ENCODE measurements around the gene SERPING1. TPM values are rescaled to one million over a fixed set of nuclear protein-coding genes. Genes with fewer than 3 reads are reported as not detected.

SERPING1 gene
- total RNA-seq, 1 donor from 2014 or later, result 46.0 TPM

DNA sequence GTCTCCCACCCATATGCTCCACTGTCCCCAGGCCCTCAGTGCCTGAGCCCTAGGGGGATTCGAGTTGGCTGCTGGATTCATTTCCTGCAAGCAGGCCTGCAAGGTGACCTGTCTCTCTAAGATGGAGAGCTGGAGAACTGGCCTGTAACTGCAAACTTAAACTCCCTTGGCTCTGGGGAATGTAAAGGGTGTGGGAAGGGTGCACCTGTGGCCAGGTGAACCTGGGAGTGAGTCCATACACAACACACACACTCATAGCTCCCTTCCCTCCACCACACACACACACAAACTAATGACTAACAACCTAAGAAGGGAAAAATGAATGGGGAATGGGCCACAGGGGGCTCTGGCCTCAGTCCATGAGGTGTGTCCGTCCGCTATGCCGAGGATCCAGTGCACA, 45.5 kb upstream of the SERPING1 start:
- H3K36me3 ChIP-seq, result no peaks in the 10 kb centered on the region
- H3K27me3 ChIP-seq, result no peaks in the 10 kb centered on the region
- H3K36me3 Mint-ChIP-seq, result peaks cover 22% of the 10 kb centered on the region
- H3K4me1 ChIP-seq, result no peaks in the 10 kb centered on the region
- TF ChIP-seq EZH2phosphoT487 (IDR thresholded peaks at IDR 0.05) (no peak), EZH2 (IDR thresholded peaks at IDR 0.05) (no peak)
- TF ChIP-seq, protein P1, sequence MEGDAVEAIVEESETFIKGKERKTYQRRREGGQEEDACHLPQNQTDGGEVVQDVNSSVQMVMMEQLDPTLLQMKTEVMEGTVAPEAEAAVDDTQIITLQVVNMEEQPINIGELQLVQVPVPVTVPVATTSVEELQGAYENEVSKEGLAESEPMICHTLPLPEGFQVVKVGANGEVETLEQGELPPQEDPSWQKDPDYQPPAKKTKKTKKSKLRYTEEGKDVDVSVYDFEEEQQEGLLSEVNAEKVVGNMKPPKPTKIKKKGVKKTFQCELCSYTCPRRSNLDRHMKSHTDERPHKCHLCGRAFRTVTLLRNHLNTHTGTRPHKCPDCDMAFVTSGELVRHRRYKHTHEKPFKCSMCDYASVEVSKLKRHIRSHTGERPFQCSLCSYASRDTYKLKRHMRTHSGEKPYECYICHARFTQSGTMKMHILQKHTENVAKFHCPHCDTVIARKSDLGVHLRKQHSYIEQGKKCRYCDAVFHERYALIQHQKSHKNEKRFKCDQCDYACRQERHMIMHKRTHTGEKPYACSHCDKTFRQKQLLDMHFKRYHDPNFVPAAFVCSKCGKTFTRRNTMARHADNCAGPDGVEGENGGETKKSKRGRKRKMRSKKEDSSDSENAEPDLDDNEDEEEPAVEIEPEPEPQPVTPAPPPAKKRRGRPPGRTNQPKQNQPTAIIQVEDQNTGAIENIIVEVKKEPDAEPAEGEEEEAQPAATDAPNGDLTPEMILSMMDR (IDR thresholded peaks at IDR 0.05), result no peak
- H3K79me2 ChIP-seq (ENCODE audit: low read depth), result no peaks in the 10 kb centered on the region
- H3K9ac ChIP-seq, result no peak overlapping the region
- H3F3A ChIP-seq (ENCODE audit: low read depth), result no peaks in the 10 kb centered on the region
- H3K4me2 ChIP-seq, result no peak overlapping the region
- DNase-seq (ENCODE audit: low spot score), result no peak
- no peak overlapping the region for H3K27ac Mint-ChIP-seq
- no peak overlapping the region for H3K27ac ChIP-seq
- H3K4me1 Mint-ChIP-seq, result peaks cover 7% of the 10 kb centered on the region
- no peak overlapping the region for H3K4me3 Mint-ChIP-seq
- H3K4me3 ChIP-seq, result no peak overlapping the region
- H2AFZ ChIP-seq (replicated peaks), result no peak overlapping the region
- no peaks in the 10 kb centered on the region for H4K20me1 ChIP-seq (ENCODE audit: low read depth)
- H3K27me3 Mint-ChIP-seq (ENCODE audit: insufficient read depth, low read depth), result peaks cover 4% of the 10 kb centered on the region
- no peaks in the 10 kb centered on the region for H3K9me3 Mint-ChIP-seq
- H3K9me3 ChIP-seq (ENCODE audit: low read depth), result no peaks in the 10 kb centered on the region

GRCh38 chr11:57552479-57552878, 45.0 kb upstream of the SERPING1 start:
- Histone ChIP-seq H3K36me3 (no peaks in the 10 kb centered on the region), H3F3A (ENCODE audit: low read depth) (no peaks in the 10 kb centered on the region), H3K9me3 (ENCODE audit: low read depth) (no peaks in the 10 kb centered on the region), H3K27me3 (no peaks in the 10 kb centered on the region), H3K27ac (no peak overlapping the region), H3K4me2 (no peak overlapping the region), H3K4me3 (no peak overlapping the region), H3K4me1 (no peaks in the 10 kb centered on the region), H2AFZ (replicated peaks) (no peak overlapping the region), H3K9ac (no peak overlapping the region), H3K79me2 (ENCODE audit: low read depth) (no peaks in the 10 kb centered on the region), H4K20me1 (ENCODE audit: low read depth) (no peaks in the 10 kb centered on the region)
- no peak for DNase-seq (ENCODE audit: low spot score)
- Mint-ChIP-seq H3K4me3 (no peak overlapping the region), H3K27me3 (ENCODE audit: insufficient read depth, low read depth) (peaks cover 3% of the 10 kb centered on the region), H3K4me1 (peaks cover 2% of the 10 kb centered on the region), H3K9me3 (no peaks in the 10 kb centered on the region), H3K36me3 (peaks cover 26% of the 10 kb centered on the region), H3K27ac (no peak overlapping the region)
- no peak for TF ChIP-seq EZH2phosphoT487 (IDR thresholded peaks at IDR 0.05)
- TF ChIP-seq, protein P1 (IDR thresholded peaks at IDR 0.05), result no peak
- no peak for TF ChIP-seq EZH2 (IDR thresholded peaks at IDR 0.05)

DNA sequence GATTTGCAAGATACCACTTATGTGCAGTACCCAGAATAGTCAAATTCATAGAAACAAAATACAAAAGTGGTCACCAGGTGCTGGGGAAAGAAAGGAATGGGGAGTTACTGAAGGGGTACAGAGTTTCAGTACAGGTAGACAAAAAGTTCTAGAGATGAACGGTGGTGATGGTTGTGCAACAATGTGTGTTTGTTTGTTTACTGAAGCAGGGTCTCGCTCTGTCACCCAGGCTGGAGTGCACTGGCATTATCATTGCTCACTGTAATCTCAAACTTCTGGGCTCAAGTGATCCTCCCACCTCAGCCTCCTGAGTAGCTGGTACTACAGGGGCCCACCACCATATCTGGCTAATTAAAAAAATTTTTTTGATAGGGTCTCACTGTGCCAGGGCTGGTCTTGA, 42.1 kb upstream of the SERPING1 start:
- H3K4me2 ChIP-seq, result no peak overlapping the region
- no peaks in the 10 kb centered on the region for H3K4me1 Mint-ChIP-seq
- H3K4me3 ChIP-seq, result no peak overlapping the region
- H3K9ac ChIP-seq, result no peak overlapping the region
- no peak overlapping the region for H3K27ac ChIP-seq
- peaks cover 36% of the 10 kb centered on the region for H3K36me3 Mint-ChIP-seq
- no peaks in the 10 kb centered on the region for H3F3A ChIP-seq (ENCODE audit: low read depth)
- no peaks in the 10 kb centered on the region for H3K4me1 ChIP-seq
- H3K9me3 ChIP-seq (ENCODE audit: low read depth), result no peaks in the 10 kb centered on the region
- no peak overlapping the region for H2AFZ ChIP-seq (replicated peaks)
- H3K27me3 ChIP-seq, result no peaks in the 10 kb centered on the region
- H3K36me3 ChIP-seq, result peaks cover 3% of the 10 kb centered on the region
- no peak for TF ChIP-seq EZH2phosphoT487 (IDR thresholded peaks at IDR 0.05)
- no peak for TF ChIP-seq EZH2 (IDR thresholded peaks at IDR 0.05)
- TF ChIP-seq, protein P1 (IDR thresholded peaks at IDR 0.05), result no peak
- H3K4me3 Mint-ChIP-seq, result no peak overlapping the region
- H3K9me3 Mint-ChIP-seq, result no peaks in the 10 kb centered on the region
- peaks cover 3% of the 10 kb centered on the region for H3K27me3 Mint-ChIP-seq (ENCODE audit: insufficient read depth, low read depth)
- H3K27ac Mint-ChIP-seq, result no peak overlapping the region
- no peaks in the 10 kb centered on the region for H3K79me2 ChIP-seq (ENCODE audit: low read depth)
- no peak for DNase-seq (ENCODE audit: low spot score)
- peaks cover 7% of the 10 kb centered on the region for H4K20me1 ChIP-seq (ENCODE audit: low read depth)
